ENCODE data around the gene SFXN5. TPM values are rescaled to one million over a fixed set of nuclear protein-coding genes. Genes with fewer than 3 reads are reported as not detected.
A peak's percentile ranks its signal among the peaks of the same experiment; 100 is the strongest.

SFXN5 gene
- total RNA-seq, 1 donor from 2014 or later = 7.6 TPM

GRCh38 chr2:72971036-72971435 lies 100.5 kb downstream of the SFXN5 start:
- TF ChIP-seq, protein P1, sequence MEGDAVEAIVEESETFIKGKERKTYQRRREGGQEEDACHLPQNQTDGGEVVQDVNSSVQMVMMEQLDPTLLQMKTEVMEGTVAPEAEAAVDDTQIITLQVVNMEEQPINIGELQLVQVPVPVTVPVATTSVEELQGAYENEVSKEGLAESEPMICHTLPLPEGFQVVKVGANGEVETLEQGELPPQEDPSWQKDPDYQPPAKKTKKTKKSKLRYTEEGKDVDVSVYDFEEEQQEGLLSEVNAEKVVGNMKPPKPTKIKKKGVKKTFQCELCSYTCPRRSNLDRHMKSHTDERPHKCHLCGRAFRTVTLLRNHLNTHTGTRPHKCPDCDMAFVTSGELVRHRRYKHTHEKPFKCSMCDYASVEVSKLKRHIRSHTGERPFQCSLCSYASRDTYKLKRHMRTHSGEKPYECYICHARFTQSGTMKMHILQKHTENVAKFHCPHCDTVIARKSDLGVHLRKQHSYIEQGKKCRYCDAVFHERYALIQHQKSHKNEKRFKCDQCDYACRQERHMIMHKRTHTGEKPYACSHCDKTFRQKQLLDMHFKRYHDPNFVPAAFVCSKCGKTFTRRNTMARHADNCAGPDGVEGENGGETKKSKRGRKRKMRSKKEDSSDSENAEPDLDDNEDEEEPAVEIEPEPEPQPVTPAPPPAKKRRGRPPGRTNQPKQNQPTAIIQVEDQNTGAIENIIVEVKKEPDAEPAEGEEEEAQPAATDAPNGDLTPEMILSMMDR (IDR thresholded peaks at IDR 0.05; ENCODE audit: insufficient read depth, low read length, poor library complexity, severe bottlenecking) = no peak
- Histone ChIP-seq H3K36me3 (ENCODE audit: control insufficient read depth, insufficient read depth, low read length) (no peaks in the 10 kb centered on the region), H3K27me3 (ENCODE audit: control insufficient read depth, insufficient read depth, low read length) (no peaks in the 10 kb centered on the region), H3K4me3 (ENCODE audit: low read depth, low read length) (no peak overlapping the region)
- no peak for DNase-seq (ENCODE audit: low read depth)

DNA sequence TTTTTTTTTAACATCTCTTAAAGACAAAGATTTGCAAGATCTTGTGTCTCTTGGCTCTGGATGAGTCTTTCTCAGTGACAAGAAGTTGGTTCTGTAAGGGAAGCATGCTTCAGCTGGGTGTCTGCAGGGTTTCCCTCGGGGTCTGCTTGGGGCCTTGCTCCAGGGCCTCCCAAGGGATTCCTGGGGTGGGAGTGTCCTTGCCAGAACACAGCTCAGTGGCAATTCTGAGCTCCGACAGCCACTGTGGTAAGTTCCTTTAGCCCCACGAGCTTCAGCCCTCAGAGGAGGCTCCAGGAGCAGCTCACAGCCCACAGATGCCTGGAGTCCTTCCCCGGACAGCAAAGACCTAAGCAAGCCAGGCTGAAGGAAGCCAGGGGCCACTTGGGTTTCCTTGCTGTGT lies 101.8 kb downstream of the SFXN5 start:
- Histone ChIP-seq H3K27me3 (ENCODE audit: control insufficient read depth, insufficient read depth, low read length) (no peaks in the 10 kb centered on the region), H3K4me3 (ENCODE audit: low read depth, low read length) (no peak overlapping the region), H3K36me3 (ENCODE audit: control insufficient read depth, insufficient read depth, low read length) (no peaks in the 10 kb centered on the region)
- no peak for DNase-seq (ENCODE audit: low read depth)
- TF ChIP-seq, protein P1 (IDR thresholded peaks at IDR 0.05; ENCODE audit: insufficient read depth, low read length, poor library complexity, severe bottlenecking) = no peak

GRCh38 chr2:72968286-72968685 lies 103.2 kb downstream of the SFXN5 start:
- no peaks in the 10 kb centered on the region for H3K36me3 ChIP-seq (ENCODE audit: control insufficient read depth, insufficient read depth, low read length)
- TF ChIP-seq, protein P1 (IDR thresholded peaks at IDR 0.05; ENCODE audit: insufficient read depth, low read length, poor library complexity, severe bottlenecking) = no peak
- no peak overlapping the region for H3K4me3 ChIP-seq (ENCODE audit: low read depth, low read length)
- DNase-seq (ENCODE audit: low read depth) = no peak
- H3K27me3 ChIP-seq (ENCODE audit: control insufficient read depth, insufficient read depth, low read length) = no peaks in the 10 kb centered on the region

DNA sequence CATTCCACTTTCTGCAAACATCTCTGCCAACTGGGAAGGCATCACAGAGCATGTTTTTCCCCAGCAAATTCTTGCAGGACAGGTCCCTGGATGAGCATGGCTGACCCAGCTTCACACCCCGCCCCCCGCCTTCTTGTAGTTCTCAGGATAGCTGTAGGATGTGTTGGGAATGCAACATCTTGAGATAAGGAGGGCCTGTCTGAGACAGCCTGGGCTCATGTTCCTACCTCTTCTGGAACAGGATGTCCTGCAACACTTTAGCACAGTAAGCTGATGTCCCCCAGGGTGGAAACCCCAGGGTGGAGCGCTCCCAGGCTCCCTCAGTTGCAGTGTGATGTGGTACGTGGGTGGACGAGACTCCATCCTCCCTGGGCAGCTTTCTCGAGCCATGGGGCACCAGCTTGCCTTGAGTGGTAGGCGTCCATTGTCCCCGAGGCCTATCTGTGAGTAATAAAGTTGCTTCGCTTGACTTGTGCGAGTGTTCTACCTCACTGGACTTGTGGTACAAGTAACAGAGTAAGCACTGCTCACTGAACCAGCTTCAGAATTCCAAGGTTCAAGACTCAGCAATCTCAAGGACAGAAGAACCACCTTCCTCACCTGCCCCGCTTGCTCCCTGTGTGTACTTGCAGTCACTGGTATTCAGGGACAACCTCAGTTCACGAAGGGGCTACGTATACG lies 105.6 kb downstream of the SFXN5 start:
- DNase-seq (ENCODE audit: low read depth) = peak; percentile 28
- no peak overlapping the region for H3K4me3 ChIP-seq (ENCODE audit: low read depth, low read length)
- TF ChIP-seq, protein P1 (IDR thresholded peaks at IDR 0.05; ENCODE audit: insufficient read depth, low read length, poor library complexity, severe bottlenecking) = no peak
- no peaks in the 10 kb centered on the region for H3K27me3 ChIP-seq (ENCODE audit: control insufficient read depth, insufficient read depth, low read length)
- H3K36me3 ChIP-seq (ENCODE audit: control insufficient read depth, insufficient read depth, low read length) = no peaks in the 10 kb centered on the region

GRCh38 chr2:72965016-72965415 lies 106.5 kb downstream of the SFXN5 start:
- DNase-seq (ENCODE audit: low read depth) = no peak
- H3K27me3 ChIP-seq (ENCODE audit: control insufficient read depth, insufficient read depth, low read length) = no peaks in the 10 kb centered on the region
- no peak overlapping the region for H3K4me3 ChIP-seq (ENCODE audit: low read depth, low read length)
- TF ChIP-seq, protein P1 (IDR thresholded peaks at IDR 0.05; ENCODE audit: insufficient read depth, low read length, poor library complexity, severe bottlenecking) = no peak
- no peaks in the 10 kb centered on the region for H3K36me3 ChIP-seq (ENCODE audit: control insufficient read depth, insufficient read depth, low read length)

- no peak overlapping the region for H3K4me3 ChIP-seq (ENCODE audit: low read depth, low read length)
- no peaks in the 10 kb centered on the region for H3K36me3 ChIP-seq (ENCODE audit: control insufficient read depth, insufficient read depth, low read length)
- DNase-seq (ENCODE audit: low read depth) = no peak
- TF ChIP-seq, protein P1 (IDR thresholded peaks at IDR 0.05; ENCODE audit: insufficient read depth, low read length, poor library complexity, severe bottlenecking) = no peak
- no peaks in the 10 kb centered on the region for H3K27me3 ChIP-seq (ENCODE audit: control insufficient read depth, insufficient read depth, low read length)
Observed at GRCh38 chr2:72964146-72964525, 107.4 kb downstream of the SFXN5 start.
